K562 (cell line): Measurements from ENCODE around the gene BACE2.

Source experiments
- ATF7 ChIP-seq: fragments of 450-650 bp; IDR thresholded peaks from 2 replicates; pipeline ENCODE4 v1.7.1; 2014; ENCODE audit warnings: mild to moderate bottlenecking, moderate library complexity
- HSF4 ChIP-seq: fragments of 250-450 bp; sonication (Bioruptor Pico); IDR thresholded peaks from 2 replicates; pipeline ENCODE4 v2.1.2; 2022; ENCODE audit warnings: mild to moderate bottlenecking, moderate library complexity, borderline replicate concordance
- MXI1 ChIP-seq: IDR thresholded peaks from 2 replicates; pipeline ENCODE4 v1.6.1; 2011; ENCODE audit warnings: low read depth, mild to moderate bottlenecking, improper control_type of control experiment, low read length

DNA sequence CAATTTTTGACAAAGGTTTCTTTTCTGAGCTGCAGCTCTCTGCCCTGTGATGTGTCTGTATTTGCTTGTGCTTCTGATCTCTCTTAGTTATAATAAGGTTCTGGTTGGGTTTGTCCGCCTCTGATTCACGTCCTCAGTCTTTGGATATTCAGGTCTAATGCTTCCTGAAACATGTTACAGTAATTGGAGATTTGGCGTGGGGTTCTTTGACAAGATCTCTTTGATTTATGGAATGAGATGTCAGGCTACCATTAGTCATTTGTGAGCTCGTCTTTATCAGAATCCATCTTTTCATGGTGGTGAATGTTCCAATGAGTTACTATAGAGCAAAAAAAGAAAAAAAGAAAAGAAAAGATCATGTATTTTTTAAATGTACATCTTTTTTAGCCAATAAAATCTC is 62.5 kb downstream of the BACE2 start:
- TF ChIP-seq MXI1 (no peak), HSF4 (CRISPR knock-in tag) (no peak), ATF7 (no peak)
